HFF-Myc (cell line): Measurements from ENCODE around the gene PAX3.

Experiments
- DNase-seq: peaks from one replicate; pipeline ENCODE4 v3.0.0-alpha.2; 2011; ENCODE audit warnings: low read depth; ENCODE audit errors: extremely low read depth
- H3K4me3 ChIP-seq: replicated peaks from 2 replicates; pipeline ENCODE4 v1.5.1; 2011; ENCODE audit warnings: low read depth, mild to moderate bottlenecking, control low read depth, low read length
- CTCF ChIP-seq: IDR thresholded peaks from 2 replicates; pipeline ENCODE4 v1.5.1; 2012; ENCODE audit warnings: mild to moderate bottlenecking, low read depth, low read length, control low read depth; ENCODE audit errors: missing control alignments

The PAX3 gene

GRCh38 chr2:222283634-222284033, 15.2 kb downstream of the PAX3 start:
- H3K4me3 ChIP-seq = no peak overlapping the region
- TF ChIP-seq CTCF = no peak
- DNase-seq = no peak

GRCh38 chr2:222281506-222281905, 17.3 kb downstream of the PAX3 start:
- no peak overlapping the region for H3K4me3 ChIP-seq
- no peak for TF ChIP-seq CTCF
- DNase-seq = no peak

GRCh38 chr2:222280795-222281194, 18.0 kb downstream of the PAX3 start:
- H3K4me3 ChIP-seq = no peak overlapping the region
- no peak for TF ChIP-seq CTCF
- DNase-seq = no peak

GRCh38 chr2:222272446-222273015, 26.3 kb downstream of the PAX3 start:
- no peak for TF ChIP-seq CTCF
- DNase-seq = no peak
- no peak overlapping the region for H3K4me3 ChIP-seq

- H3K4me3 ChIP-seq = no peak overlapping the region
- no peak for DNase-seq
- no peak for TF ChIP-seq CTCF
These were observed 26.9 kb downstream of the PAX3 start for GRCh38 chr2:222271854-222272253.

- H3K4me3 ChIP-seq = no peak overlapping the region
- no peak for DNase-seq
- TF ChIP-seq CTCF = no peak
These were observed 28.4 kb downstream of the PAX3 start for GRCh38 chr2:222270396-222270795.

- no peak overlapping the region for H3K4me3 ChIP-seq
- TF ChIP-seq CTCF = no peak
- no peak for DNase-seq
These were observed 29.7 kb downstream of the PAX3 start for GRCh38 chr2:222269132-222269531.
